Muscle of arm (tissue), 12 donors: ENCODE data around the gene AFAP1L2. TPM values are rescaled to one million over a fixed set of nuclear protein-coding genes. Genes with fewer than 3 reads are reported as not detected.

Experiments
- DNase-seq: peaks from one replicate; pipeline ENCODE4 v3.0.0-alpha.2; 2013
- polyA plus RNA-seq, 12 donors: library from polyadenylated mRNA; unstranded; fragments of 120-200 nt; gene quantifications; one replicate each; pipeline ENCODE4 v1.2.1, GENCODE V29; 2013; ENCODE audit not compliant: insufficient read length in 12 of 12

The AFAP1L2 gene
- polyA plus RNA-seq, 12 donors = 32.3 to 48.5 (median 41.1) TPM; not detected in 1

DNA sequence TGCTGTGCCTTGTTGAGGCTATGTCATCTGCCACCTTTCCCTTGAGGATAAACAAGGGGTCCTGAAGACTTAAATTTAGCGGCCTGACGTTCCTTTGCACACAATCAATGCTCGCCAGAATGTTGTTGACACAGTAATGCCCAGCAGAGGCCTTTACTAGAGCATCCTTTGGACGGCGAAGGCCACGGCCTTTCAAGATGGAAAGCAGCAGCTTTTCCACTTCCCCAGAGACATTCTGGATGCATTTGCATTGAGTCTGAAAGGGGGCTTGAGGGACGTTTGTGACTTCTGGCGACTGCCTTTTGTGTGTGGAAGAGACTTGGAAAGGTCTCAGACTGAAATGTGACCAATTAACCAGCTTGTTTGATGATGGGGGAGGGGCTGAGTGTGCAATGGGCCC is 112.8 kb downstream of the AFAP1L2 start:
- no peak for DNase-seq

DNA sequence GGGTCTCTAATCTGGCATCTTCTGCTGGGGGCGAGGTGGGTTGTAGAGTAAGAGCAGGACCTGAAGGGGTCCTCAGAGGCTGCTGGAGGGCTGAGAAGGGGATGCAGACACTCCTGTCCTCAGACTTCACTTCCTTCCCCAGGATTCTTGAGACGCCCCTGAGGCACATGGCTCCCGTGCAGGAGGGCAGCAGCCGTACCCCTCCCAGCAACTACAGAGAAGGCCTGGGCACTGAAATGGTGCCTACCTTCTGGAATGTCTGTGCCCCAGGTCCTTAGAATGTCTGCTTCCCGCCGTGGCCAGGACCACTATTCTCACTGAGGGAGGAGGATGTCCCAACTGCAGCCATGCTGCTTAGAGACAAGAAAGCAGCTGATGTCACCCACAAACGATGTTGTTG is 113.2 kb downstream of the AFAP1L2 start:
- DNase-seq = no peak

DNA sequence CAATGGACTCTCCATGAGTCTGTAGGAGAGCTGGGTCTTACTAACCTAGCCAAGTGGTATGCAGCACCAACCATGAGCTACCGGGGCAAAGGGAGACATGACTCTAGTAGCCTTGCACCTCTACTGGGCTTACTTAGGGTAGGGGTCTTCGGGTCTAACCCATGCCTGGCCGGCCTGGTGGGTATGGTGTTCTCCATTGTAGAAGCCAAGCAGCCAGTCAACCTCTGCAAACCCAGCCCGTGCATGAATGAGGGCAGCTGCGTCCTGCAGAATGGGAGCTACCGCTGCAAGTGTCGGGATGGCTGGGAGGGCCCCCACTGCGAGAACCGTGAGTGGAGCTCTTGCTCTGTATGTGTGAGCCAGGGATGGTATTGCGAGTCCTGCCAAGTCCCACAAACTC is 114.3 kb downstream of the AFAP1L2 start:
- no peak for DNase-seq

GRCh38 chr10:114289096-114289436 is 115.2 kb downstream of the AFAP1L2 start:
- no peak for DNase-seq

DNA sequence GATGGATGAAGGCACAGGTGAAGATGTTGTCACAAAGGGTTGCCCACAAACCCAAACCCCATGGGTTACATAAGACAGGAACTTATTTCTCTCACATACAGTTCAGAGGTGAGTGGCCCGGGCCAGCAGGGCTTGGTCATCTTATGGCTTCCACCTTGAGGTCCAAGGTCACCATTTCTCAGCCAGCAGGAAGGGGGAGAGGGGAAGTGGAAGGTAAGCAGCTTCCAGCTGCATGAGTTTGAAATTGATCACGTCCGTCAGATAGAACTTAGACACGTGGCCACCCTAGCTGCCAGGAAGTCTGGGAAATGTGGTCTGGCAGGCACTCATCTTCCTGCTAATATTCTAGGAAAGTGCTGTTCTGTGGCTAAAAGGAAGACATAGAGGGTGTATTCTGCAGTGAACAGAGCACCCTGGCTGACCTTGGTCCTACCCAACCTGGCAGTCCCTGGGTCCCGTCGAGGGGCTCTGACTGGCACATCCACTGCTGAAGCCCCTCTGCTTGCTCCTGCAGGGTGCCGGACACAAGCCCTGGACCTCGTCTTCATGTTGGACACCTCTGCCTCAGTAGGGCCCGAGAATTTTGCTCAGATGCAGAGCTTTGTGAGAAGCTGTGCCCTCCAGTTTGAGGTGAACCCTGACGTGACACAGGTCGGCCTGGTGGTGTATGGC is 115.7 kb downstream of the AFAP1L2 start:
- no peak for DNase-seq

DNA sequence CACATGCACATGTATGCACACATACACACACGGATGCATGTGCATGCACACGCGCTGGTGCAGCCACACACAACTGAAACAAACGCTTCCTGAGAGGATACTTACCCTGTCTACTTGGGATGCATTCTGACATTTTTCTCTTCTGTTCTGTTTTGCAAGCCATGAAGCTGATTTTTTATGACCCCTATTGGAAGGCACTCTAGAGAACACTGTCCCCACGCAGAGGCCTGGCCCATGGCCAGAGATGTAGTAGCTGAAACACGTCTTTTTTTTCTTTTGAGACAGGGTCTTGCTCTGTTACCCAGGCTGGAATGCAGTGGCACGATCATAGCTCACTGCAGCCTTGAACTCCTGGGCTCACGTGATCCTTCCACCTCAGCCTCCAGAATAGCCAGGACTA is 117.4 kb downstream of the AFAP1L2 start:
- DNase-seq = no peak

- no peak for DNase-seq
Measured at GRCh38 chr10:114285961-114286441, 118.3 kb downstream of the AFAP1L2 start.

- DNase-seq = no peak
Measured at GRCh38 chr10:114284346-114285071, 119.8 kb downstream of the AFAP1L2 start.

- DNase-seq = no peak
Measured at GRCh38 chr10:114283535-114284234, 120.6 kb downstream of the AFAP1L2 start.

DNA sequence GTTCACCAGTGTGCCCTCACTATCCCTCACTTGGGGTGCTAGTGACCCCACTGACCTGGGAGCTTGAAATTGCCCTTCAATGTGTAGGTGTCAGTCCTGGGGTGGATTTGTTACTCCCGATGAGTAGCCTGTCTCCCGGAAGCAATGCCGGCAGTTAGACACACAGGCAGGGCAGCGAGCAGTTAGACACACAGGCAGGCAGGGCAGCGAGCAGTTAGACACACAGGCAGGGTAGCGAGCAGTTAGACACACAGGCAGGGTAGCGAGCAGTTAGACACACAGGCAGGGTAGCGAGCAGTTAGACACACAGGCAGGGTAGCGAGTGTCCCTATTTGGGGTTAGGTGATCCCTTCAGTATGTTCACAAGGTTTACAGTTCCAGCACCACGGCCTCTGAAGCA is 121.2 kb downstream of the AFAP1L2 start:
- DNase-seq = no peak

DNA sequence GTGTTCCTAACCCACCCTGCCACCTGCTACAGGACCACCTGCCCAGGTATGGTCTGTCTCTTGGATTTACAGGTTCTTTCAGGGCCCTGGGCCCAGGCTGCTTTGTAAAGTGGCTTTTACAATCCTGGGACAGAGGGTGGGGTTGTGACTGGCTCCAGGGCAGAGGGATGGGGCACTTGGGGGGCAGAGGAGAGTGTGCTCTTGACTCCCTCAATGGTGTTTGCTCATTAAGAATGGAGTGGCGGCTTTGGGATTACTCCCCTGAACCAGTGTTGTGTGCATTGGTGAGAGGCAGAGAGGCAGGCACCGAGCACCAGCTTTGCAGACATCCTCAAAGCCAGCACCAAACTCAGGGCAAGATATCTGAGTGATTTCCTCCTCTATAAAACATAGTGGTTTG is 121.8 kb downstream of the AFAP1L2 start:
- no peak for DNase-seq

GRCh38 chr10:114281461-114281860 is 122.8 kb downstream of the AFAP1L2 start:
- DNase-seq = no peak

GRCh38 chr10:114281006-114281405 is 123.3 kb downstream of the AFAP1L2 start:
- no peak for DNase-seq

DNA sequence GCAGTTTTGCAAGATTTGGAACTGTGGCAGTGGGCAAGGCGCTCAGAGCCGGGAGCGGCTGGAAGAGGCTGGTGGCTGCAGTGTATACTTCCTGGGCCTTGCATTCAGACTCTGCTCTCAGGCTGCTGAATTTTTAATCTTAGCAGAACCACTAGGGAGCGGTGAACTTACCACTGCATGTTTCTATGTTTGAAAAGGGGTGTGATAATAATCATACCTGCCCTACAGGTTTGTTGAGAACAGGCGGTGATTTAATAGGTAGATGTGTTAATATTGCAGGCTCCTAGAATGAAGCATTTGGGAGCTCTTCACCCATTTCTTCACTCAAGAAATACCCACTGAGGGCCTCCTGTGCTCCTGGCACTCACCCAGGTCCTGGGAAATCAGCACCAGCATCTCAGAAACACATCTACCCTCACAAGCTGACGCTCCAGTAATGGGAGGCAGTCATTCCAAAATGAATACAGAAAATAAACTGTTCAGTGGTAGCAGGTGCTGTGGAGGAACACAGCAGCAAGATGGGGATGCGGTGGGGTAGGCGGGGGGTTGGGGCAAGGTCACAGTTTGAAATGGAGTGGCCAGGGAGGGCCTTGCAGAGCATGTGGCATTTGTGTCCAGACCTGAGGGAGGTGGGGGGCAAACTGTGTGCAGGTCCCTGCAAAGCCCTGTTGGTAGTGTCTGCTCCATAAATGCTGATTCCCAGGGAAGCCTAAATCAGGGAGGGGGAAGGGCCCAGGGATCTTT is 124.2 kb downstream of the AFAP1L2 start:
- DNase-seq = no peak

DNA sequence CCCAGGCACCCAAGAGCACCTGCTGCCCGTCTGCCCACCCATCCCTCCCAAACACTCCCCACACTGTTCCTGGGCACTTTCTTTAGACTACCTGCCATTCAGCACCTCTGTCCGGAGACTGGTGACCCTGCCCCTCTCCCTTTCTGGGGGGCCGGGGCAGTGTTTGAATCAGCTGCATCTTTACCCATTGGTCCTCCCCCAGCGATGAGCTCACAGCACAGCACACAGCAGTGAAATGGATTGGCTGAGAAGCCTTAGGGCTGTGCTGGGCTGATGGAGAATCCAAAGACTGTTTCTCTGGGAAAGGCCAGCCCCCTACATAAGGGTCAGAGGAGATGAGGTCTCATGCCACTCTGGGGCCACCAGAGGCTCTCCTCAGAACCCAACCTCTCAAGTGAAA is 125.0 kb downstream of the AFAP1L2 start:
- DNase-seq = no peak

DNA sequence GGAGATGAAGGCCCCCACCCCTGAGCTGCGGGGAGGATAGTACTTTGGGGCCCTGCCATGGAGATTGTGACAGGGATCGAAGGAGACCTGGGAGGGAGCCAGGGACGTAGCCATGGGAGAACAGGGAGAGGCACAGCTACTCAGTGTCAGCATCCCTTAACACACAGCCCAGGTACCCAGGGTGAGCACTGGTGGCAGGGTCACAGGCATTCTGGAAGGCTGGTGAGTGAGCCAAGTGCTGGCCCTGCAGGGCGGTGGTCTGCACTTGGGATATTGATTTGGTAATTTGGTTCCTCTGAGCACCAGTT is 125.5 kb downstream of the AFAP1L2 start:
- DNase-seq = no peak

DNA sequence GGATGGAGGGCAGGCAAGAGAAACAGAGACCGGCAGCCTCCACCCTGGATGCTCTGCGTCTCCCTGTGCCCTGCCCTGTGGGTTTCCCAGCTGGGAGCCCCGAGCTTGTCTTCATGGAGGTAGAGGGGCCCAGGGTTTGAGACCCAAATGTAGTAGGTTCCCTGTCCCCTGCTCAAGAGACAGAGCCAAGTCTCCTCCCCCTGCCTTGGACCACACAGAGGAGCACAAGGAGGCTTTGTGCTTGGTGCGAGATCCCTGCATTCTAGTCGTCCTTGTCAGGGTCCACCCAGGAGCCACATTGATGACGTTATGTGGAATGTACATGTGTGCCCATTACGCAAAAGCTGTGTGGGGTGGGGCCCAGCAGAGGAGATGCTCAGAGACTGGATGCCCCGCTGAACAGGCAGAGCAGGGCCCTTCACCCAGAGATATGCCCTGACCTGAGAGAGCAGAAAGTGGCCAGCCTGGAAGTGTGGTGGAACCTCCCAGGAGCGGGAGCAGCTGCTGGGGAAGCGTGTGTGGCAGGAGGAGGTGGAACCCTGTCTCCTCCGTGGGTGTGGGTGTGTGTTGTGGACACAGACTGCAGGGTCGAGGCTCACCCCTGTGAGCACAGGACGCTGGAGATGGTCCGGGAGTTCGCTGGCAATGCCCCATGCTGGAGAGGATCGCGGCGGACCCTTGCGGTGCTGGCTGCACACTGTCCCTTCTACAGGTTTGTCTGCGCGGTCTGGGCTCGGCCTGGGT is 126.0 kb downstream of the AFAP1L2 start:
- no peak for DNase-seq

GRCh38 chr10:114276671-114277070 is 127.6 kb downstream of the AFAP1L2 start:
- DNase-seq = no peak

GRCh38 chr10:114276066-114276465 is 128.2 kb downstream of the AFAP1L2 start:
- DNase-seq = no peak

- no peak for DNase-seq
Measured at GRCh38 chr10:114274616-114275453, 129.5 kb downstream of the AFAP1L2 start.

GRCh38 chr10:114273910-114274309 is 130.4 kb downstream of the AFAP1L2 start:
- DNase-seq = no peak
